Measurements from ENCODE around the gene AGFG2. TPM values are rescaled to one million over a fixed set of nuclear protein-coding genes. Genes with fewer than 3 reads are reported as not detected.

AGFG2 gene
- total RNA-seq, 1 experiment from 2014 or later, result 6.7 TPM

- H3K4me1 ChIP-seq (ENCODE audit: low read length), result peaks cover 31% of the 10 kb centered on the region
- no peak overlapping the region for H3K4me2 ChIP-seq (ENCODE audit: low read depth, low read length, poor library complexity, severe bottlenecking)
Measured at GRCh38 chr7:100582041-100582579, 43.1 kb downstream of the AGFG2 start.

DNA sequence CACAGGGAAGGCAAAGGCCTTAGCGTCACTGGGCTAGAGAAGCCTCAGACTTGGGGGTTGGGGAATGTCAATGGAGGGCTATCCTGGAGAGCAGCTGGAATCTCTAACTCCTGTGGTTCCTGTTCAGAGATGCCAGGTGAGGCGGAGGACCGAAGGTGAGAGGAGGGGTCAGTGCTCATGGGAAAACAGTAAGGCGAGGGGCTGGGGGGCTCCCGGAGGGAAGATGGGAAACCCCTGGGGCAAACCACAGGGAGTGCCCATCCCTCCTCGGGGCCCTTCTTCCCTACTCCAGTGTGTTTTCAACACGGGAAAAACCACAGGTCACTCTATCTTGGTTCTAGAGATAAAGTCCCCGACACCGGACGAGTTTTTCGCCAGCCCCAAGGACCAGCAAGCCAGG is 43.6 kb downstream of the AGFG2 start:
- no peak overlapping the region for H2AFZ ChIP-seq (ENCODE audit: low read length)
- no peaks in the 10 kb centered on the region for H3K36me3 ChIP-seq (ENCODE audit: insufficient read depth, low read length)
- peak overlapping the region; percentile 97; the same call in 1 of the 2 replicates for H3K9ac ChIP-seq (ENCODE audit: low read length)
- H3K79me2 ChIP-seq (ENCODE audit: low read length), result peaks cover 21% of the 10 kb centered on the region
- no peak for DNase-seq
- no peaks in the 10 kb centered on the region for H3K9me2 ChIP-seq (replicated peaks; ENCODE audit: insufficient read depth, low read length)
- H3K27me3 ChIP-seq (ENCODE audit: low read length), result no peaks in the 10 kb centered on the region
- H3K4me2 ChIP-seq (ENCODE audit: low read depth, low read length, poor library complexity, severe bottlenecking), result no peak overlapping the region
- H3K9me3 ChIP-seq (ENCODE audit: low read length), result no peaks in the 10 kb centered on the region
- 0 out of 2 replicates have a peak overlapping the region, but pooled peaks have one; percentile 89 for H3K27ac ChIP-seq (ENCODE audit: low read length)
- H3K4me1 ChIP-seq (ENCODE audit: low read length), result peaks cover 32% of the 10 kb centered on the region
- no peak overlapping the region for H3K4me3 ChIP-seq (ENCODE audit: low read length)
- H4K20me1 ChIP-seq (ENCODE audit: insufficient read depth, low read depth, low read length), result no peaks in the 10 kb centered on the region; the same call in 1 of the 2 replicates

More at GRCh38 chr7:100582041-100582579, 43.1 kb downstream of the AGFG2 start:
- Histone ChIP-seq H3K9me2 (replicated peaks; ENCODE audit: insufficient read depth, low read length) (no peaks in the 10 kb centered on the region), H3K9me3 (ENCODE audit: low read length) (no peaks in the 10 kb centered on the region), H3K27ac (ENCODE audit: low read length) (no peak overlapping the region), H3K4me3 (ENCODE audit: low read length) (no peak overlapping the region), H3K36me3 (ENCODE audit: insufficient read depth, low read length) (no peaks in the 10 kb centered on the region), H3K27me3 (ENCODE audit: low read length) (no peaks in the 10 kb centered on the region), H2AFZ (ENCODE audit: low read length) (no peak overlapping the region), H3K79me2 (ENCODE audit: low read length) (peaks cover 21% of the 10 kb centered on the region), H3K9ac (ENCODE audit: low read length) (no peak overlapping the region), H4K20me1 (ENCODE audit: insufficient read depth, low read depth, low read length) (no peaks in the 10 kb centered on the region; the same call in 1 of the 2 replicates)
- DNase-seq, result no peak

- Histone ChIP-seq H3K27ac (ENCODE audit: low read length) (peak overlapping the region; percentile 89), H3K4me3 (ENCODE audit: low read length) (peak overlapping the region; percentile 95), H3K4me1 (ENCODE audit: low read length) (peaks cover 32% of the 10 kb centered on the region), H3K36me3 (ENCODE audit: insufficient read depth, low read length) (no peaks in the 10 kb centered on the region), H3K79me2 (ENCODE audit: low read length) (peaks cover 21% of the 10 kb centered on the region), H4K20me1 (ENCODE audit: insufficient read depth, low read depth, low read length) (no peaks in the 10 kb centered on the region; the same call in 1 of the 2 replicates), H3K4me2 (ENCODE audit: low read depth, low read length, poor library complexity, severe bottlenecking) (peak overlapping the region; percentile 97), H3K9me2 (replicated peaks; ENCODE audit: insufficient read depth, low read length) (no peaks in the 10 kb centered on the region), H3K27me3 (ENCODE audit: low read length) (no peaks in the 10 kb centered on the region), H3K9ac (ENCODE audit: low read length) (peak overlapping the region; percentile 97), H3K9me3 (ENCODE audit: low read length) (no peaks in the 10 kb centered on the region), H2AFZ (ENCODE audit: low read length) (peak overlapping the region; percentile 2; the same call in 1 of the 2 replicates)
- peak; percentile 78 for DNase-seq
Measured at GRCh38 chr7:100583132-100584053, 44.4 kb downstream of the AGFG2 start.

DNA sequence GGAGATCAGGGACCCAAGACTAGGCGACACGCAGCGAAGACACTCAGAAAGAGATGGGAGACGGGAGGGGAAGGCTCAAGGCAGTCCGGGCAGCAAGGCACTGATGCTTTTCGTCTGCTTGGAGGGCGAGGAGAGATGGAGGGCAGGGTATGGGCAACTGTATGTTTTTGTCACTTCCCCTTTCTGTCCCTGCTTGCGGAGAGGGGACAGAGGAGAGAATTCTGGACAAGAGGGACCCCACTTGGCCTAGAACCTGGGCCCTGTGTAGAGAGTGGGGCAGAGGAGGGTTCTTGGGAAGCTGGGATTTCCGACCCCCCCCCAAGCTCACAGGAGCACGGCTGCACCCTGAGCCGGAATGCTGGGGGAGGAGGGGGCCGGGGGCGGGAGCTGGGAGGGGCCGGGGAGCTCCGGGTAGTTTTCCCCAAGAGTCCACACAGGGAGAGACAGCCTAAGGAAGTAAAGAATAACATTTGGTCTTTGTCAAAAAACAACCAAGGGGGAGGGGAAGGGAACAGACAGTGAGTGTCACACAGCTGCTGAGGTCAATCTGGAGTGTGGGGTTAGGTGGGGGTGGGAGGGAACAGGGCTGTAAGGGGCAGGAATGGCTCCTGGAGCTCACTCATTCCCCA is 45.2 kb downstream of the AGFG2 start:
- Histone ChIP-seq H4K20me1 (ENCODE audit: insufficient read depth, low read depth, low read length) (no peaks in the 10 kb centered on the region; the same call in 1 of the 2 replicates), H3K4me3 (ENCODE audit: low read length) (peak overlapping the region; percentile 95), H3K4me1 (ENCODE audit: low read length) (peaks cover 32% of the 10 kb centered on the region), H3K79me2 (ENCODE audit: low read length) (peaks cover 21% of the 10 kb centered on the region), H3K9me3 (ENCODE audit: low read length) (no peaks in the 10 kb centered on the region), H3K36me3 (ENCODE audit: insufficient read depth, low read length) (no peaks in the 10 kb centered on the region), H3K4me2 (ENCODE audit: low read depth, low read length, poor library complexity, severe bottlenecking) (peak overlapping the region; percentile 97), H3K27ac (ENCODE audit: low read length) (peak overlapping the region; percentile 89), H2AFZ (ENCODE audit: low read length) (peak overlapping the region; percentile 2; the same call in 1 of the 2 replicates), H3K27me3 (ENCODE audit: low read length) (no peaks in the 10 kb centered on the region), H3K9ac (ENCODE audit: low read length) (peak overlapping the region; percentile 97), H3K9me2 (replicated peaks; ENCODE audit: insufficient read depth, low read length) (no peaks in the 10 kb centered on the region)
- DNase-seq, result peak; percentile 71

DNA sequence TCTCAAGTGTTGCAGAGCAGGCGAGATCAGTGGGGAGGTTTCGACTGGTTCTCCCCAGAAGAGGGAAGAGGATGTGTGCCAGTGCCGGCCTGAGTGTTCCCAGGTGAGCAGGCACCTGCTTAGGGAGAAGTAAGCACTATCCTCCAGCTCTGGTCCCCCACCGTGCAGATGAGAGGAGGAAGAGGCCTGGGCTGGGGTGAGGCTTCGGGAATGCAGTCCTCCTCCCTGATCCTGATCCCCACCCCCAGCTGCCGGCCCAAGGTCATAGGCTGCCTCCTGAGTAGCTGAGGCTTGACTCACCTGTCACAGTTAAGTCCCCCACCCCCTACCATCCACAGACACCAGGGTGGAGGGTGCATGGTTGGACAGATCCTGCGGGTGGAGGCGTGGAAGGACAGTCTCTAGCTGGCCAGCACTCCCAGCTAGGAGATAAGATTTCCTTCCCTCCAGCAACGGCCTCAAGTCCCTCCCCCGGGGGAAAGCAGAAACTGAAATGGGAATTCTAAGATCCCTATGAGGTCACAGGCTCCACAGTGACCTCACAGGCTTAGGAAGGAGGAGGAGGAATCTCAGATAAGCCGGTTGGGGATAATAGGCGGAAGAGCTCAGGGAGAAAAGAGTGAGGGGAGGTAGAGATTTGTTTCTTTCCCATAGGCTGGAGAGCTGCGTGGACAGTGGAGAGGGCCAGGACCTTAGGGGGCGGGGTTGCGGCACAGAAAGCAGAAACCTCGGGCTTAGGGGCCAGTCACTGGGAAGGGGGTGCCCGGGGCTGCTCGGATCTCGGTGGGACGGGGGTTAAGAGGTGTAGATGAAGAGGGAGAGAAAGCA is 45.9 kb downstream of the AGFG2 start:
- Histone ChIP-seq H4K20me1 (ENCODE audit: insufficient read depth, low read depth, low read length) (no peaks in the 10 kb centered on the region; the same call in 1 of the 2 replicates), H3K9me2 (replicated peaks; ENCODE audit: insufficient read depth, low read length) (no peaks in the 10 kb centered on the region), H3K36me3 (ENCODE audit: insufficient read depth, low read length) (no peaks in the 10 kb centered on the region), H3K9ac (ENCODE audit: low read length) (peak overlapping the region; percentile 97), H3K79me2 (ENCODE audit: low read length) (peaks cover 21% of the 10 kb centered on the region), H2AFZ (ENCODE audit: low read length) (no peak overlapping the region), H3K9me3 (ENCODE audit: low read length) (no peaks in the 10 kb centered on the region), H3K27ac (ENCODE audit: low read length) (peak overlapping the region; percentile 89), H3K4me2 (ENCODE audit: low read depth, low read length, poor library complexity, severe bottlenecking) (peak overlapping the region; percentile 97), H3K4me1 (ENCODE audit: low read length) (peaks cover 32% of the 10 kb centered on the region), H3K4me3 (ENCODE audit: low read length) (peak overlapping the region; percentile 95), H3K27me3 (ENCODE audit: low read length) (no peaks in the 10 kb centered on the region)
- peak; percentile 56 for DNase-seq

- peak within 1 kb of the TSS; percentile 84 for H2AFZ ChIP-seq (ENCODE audit: low read length)
Measured at GRCh38 chr7:100585511-100586265, 46.7 kb downstream of the AGFG2 start, which contains the start of gene LRCH4. LRCH4 (minus strand) TSS chr7:100586129; CDS start chr7:100586100, 29 bp downstream.

More at GRCh38 chr7:100585511-100586265, 46.7 kb downstream of the AGFG2 start, which contains the start of gene LRCH4:
- H3K27ac ChIP-seq (ENCODE audit: low read length), result peak within 1 kb of the TSS; percentile 89
- peak; percentile 77 for DNase-seq
- H3K9me3 ChIP-seq (ENCODE audit: low read length), result no peaks in the 10 kb centered on the region
- H3K4me3 ChIP-seq (ENCODE audit: low read length), result peak within 1 kb of the TSS; percentile 95
- peak within 1 kb of the TSS; percentile 97 for H3K4me2 ChIP-seq (ENCODE audit: low read depth, low read length, poor library complexity, severe bottlenecking)
- H4K20me1 ChIP-seq (ENCODE audit: insufficient read depth, low read depth, low read length), result no peaks in the 10 kb centered on the region; the same call in 1 of the 2 replicates
- no peaks in the 10 kb centered on the region for H3K27me3 ChIP-seq (ENCODE audit: low read length)
- H3K9ac ChIP-seq (ENCODE audit: low read length), result peak within 1 kb of the TSS; percentile 97
- peaks cover 32% of the 10 kb centered on the region for H3K4me1 ChIP-seq (ENCODE audit: low read length)
- H3K79me2 ChIP-seq (ENCODE audit: low read length), result peaks cover 21% of the 10 kb centered on the region
- H3K9me2 ChIP-seq (replicated peaks; ENCODE audit: insufficient read depth, low read length), result no peaks in the 10 kb centered on the region
- H3K36me3 ChIP-seq (ENCODE audit: insufficient read depth, low read length), result no peaks in the 10 kb centered on the region

Measured in Karpas-422 (cell line).